ENCODE data around the gene NCOA5.
A peak's percentile ranks its signal among the peaks of the same experiment; 100 is the strongest.

Gene NCOA5

DNA sequence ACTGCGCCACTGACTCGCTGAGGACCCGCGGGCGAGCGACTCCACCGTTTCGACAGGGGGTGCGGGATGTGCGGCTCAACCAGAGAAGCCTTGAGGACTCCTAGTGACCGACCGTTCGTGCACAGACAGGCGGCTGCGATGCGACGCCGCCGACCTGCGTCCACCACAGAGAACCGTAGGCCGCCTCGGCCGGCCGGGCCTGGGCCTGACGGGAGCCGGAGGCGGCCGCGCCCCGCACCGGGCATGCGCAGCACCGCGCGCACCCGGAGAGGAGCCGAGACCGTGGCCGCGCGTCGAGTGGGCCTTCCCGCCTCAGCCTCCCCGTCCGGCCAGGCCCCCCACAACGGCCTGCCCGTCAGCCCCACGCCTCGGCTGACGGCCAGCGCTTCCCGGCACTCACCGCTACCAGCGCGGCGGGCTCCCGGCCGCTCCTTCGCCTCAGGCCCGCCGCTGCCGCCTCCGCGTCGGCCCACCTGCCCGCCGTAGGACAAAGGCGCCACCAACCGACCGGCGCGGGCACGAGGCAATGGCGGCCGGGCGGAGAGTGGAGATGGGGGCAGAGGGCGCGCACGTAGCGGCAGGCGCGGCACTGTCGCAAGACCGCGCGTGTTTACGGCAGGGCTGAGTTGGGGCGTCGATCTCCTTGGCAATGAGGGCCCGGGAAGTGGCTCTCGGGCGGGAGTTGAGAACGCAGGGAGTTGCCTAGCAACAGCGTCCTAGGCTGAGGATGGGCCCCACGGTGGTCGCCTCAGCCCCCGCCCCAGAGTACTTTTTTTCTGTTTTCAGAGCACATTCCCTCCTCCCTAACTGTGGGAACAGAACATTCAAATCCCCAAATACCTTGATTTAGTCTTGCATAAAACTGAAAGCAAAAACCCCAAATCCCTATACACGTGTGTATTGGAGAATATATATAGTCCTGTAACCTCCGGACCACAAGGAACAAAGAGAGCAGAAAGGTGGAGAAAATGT is at the start of gene NCOA5:
Gene NCOA5, minus strand, starts transcription at position 546 of the 972 bp plus-strand sequence. CDS start 10,538 bp downstream, outside the sequence.
- peak; percentile 97 to 100 (median 99) for DNase-seq

DNA sequence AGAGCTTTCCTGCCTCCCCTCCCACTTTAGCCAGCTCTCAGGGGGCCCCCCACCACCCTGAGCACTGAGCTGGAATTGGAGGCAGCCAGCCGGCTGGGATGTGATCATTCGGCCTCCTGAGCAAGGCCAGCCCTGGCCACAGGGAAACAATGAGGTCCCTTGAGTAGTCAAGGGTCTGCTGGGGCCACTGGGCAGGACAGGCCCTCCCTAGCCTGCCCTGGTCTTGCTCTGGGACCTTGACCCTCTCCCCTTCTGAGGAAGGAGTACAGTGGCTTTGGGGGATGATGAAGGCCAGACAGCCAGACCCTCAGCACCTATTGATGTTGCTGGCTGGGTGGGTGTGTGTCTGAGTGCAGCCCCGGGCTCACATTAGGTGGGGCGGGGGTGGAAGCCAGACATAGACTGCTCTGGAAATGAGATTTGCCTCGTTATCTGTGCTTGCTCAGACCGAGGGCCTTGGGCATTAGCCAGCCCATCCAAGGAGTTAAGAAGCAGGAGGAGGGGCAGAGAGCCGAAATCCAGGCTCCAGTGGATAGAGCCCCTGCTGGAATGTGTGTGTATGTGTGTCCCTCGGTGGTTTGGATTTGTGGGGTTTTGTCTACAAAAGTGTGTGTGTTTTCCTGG is 49.6 kb upstream of the NCOA5 start:
- DNase-seq = peak in 1 of 3 experiments; percentile 73

DNA sequence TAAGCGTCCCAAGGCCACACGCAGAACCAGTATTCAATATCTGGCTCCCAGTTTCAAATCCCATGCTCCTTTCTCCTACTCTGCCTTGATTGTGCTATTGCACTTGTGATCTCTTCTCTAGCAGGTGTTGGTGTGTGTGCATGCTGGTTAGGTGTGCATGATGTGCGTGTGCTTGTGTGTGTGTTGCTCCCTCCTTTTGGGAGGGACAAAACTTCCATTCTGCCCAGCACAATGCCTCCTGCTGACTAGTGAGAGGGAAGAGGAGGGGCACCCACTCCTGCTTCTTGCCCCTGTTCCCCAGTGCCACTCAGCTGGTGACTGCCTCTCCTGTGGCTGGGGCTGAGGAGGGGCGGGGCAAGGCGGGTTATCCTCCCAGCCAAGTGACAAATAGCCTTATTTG is 48.1 kb upstream of the NCOA5 start:
- peak; percentile 34 to 73 (median 55) for DNase-seq

DNA sequence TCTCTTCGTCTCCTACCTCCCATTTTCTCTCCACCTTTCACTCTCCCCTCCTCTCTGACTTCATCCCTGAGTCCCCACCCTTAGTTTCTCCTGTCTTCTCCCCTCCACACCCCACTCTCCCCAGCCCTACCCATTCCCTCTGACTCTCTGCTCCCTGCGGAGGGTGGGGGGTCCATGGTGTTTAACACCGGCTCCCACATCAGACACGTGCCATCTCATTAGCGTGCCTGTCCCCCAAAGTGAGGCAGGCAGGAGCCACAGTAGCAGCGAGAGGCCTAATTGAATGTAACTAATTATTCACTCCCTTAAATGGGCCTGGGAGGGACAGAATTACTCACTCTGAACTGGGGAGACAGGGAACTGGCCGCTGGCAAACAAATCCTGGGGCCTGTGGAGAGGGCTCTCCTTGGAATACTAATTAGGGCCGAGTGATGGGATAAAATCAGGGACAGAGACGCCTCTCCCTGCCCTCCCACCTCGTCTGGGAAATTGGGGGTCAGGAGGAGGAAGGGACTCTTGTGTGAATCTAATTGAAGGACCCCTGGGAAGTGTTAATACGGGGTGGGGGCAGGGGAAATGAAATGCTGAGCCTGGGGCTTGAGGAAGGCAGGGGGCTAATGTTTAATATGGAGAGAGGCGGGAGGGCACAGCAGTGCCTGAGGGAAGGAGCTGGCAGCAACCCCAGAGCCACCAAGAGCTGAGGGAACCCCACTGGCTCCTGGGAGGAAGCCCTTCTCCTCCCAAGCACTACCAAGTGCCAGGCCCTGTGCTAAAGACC is 46.3 kb upstream of the NCOA5 start:
- peak; percentile 7 to 96 (median 87) for DNase-seq

DNA sequence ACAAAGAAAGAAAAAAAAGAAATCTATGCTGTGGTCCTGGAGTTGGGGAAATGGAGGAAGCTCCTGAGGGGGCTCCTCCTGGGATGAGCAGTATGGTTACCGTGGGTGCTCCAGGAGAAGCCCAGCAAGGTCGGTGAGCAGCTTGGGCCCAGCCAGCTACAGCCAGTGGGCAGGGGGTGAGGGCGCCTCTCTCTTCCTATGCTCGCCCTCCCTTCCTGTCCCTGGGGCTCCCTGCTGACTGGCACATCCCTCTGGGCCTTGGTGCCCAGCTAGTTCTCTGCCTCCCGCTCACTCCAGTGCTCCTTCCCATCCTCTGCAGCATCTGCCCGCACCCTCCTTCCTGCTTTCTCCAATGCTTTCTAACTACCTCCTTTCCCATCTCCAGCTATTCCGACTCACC is 45.0 kb upstream of the NCOA5 start:
- DNase-seq = peak in 2 of 3 experiments; percentile 53 to 62

DNA sequence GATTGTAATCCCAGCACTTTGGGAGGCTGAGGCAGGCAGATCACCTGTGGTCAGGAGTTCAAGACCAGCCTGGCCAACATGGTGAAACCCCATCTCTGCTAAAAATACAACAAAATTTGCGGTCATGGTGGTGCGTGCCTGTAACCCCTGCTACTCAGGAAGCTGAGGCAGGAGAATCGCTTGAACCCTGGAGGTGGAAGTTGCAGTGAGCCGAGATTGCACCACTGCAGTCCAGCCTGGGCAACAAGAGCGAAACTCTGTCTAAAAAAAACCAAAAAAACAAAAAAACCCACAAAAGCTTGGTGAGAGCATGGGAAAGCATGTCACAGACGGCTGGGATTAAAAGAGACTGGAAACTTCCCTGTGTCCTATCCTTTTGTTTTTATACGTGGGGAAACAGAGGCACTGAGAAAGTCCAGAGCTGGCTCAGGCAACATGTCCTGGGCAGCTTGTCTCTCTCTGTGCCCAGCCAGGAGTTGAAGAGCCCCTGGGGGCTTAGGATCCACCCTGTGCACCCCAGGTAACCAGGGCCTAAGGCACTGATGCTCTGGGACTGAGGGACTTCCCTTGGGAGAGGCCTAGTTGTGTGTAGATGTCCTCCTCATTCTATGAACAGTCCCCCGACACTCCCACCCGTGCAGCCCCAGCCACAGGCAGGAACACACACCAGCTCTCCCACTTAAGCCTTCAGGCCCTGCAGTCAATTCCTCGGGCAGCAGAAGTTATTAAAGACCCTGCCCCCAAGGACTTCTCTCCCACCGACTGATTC is 44.3 kb upstream of the NCOA5 start:
- peak in 1 of 3 experiments; percentile 53 for DNase-seq

DNA sequence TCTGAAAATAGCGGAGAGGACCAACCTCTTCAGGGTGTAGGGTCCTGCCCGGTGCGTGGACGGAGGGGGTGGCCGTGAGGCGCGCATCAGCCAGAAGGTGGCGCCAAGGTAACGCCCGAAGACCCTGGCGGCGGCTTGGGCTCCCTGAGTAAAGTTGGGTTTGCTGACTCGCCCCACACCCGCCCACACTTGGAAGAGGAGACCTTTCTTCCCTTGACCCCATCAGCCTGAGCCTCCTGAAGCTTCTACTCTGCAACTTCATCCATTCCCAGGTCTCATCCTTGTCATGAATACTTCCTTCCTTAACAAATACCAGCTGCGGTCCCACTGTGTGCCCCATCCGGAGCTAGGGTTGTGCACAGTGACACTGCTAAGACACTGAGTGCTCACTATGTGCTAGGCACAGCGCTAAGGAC is 43.0 kb upstream of the NCOA5 start:
- DNase-seq = peak; percentile 72 to 86 (median 73)

DNA sequence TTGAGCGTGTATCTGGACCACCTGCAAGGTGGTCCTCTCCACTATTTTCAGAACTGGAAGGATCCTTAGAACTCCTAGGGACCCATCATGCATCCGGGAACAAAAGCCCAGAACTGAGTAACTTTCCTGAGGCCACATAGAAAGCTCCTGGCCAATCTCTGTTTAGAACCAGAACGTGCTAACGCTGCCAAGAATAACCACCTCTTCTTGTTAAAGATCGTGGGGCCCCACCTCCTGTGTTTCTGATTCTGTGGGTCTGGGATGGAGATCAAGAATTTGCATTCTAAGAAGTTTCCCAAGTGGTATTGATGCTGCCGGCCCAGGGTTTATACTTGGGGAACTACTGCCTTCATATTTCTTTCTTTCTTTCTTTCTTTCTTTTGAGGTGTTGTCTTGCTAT is 41.6 kb upstream of the NCOA5 start:
- DNase-seq = no peak

DNA sequence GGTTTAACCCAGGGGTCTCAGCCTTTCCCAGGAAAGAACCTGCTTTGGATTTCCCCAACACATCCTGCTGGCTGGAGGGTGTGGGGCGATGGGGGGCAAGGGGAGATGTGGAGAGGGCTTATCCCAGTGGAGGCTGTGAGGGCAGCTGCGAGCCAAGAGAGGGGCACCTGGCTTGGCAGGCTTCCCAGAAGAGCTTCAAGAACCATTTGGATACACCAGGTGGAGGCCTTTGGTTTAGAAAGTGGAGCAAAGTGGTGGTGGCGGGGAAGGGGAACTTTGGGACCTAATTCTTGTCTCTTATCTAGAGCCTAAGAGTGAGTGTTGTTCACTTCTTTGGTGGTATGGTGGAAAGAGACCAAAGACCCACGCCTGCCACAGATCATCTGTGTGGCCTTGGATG is 40.8 kb upstream of the NCOA5 start:
- DNase-seq = peak; percentile 79 to 88 (median 81)

DNA sequence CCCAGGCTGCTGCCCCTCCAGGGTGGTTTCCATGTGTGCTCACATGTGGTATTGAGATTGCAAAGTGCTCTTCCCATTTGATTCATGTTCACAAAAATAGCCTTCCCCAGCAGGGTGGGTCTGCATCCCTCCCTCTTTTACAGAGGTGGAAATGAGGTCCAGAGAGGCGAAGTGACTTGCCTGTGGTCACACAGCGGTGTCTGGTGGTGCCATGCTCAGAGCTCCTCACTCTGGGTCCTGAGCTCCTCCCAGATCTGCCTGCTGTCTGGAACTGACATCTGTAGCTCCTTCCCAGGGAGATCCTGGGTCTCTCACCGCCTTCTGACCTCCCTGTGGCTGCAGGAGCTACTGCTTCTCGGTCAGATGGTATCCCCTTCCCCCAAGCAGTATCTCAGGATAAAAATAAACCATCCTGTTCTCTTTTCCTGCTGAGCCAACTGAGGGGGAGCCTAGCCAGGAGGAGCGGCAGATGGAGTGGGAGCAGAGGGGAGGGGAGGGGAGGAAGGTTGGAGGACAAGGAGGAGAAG is 40.3 kb upstream of the NCOA5 start:
- DNase-seq = peak in 2 of 3 experiments; percentile 66 to 88

DNA sequence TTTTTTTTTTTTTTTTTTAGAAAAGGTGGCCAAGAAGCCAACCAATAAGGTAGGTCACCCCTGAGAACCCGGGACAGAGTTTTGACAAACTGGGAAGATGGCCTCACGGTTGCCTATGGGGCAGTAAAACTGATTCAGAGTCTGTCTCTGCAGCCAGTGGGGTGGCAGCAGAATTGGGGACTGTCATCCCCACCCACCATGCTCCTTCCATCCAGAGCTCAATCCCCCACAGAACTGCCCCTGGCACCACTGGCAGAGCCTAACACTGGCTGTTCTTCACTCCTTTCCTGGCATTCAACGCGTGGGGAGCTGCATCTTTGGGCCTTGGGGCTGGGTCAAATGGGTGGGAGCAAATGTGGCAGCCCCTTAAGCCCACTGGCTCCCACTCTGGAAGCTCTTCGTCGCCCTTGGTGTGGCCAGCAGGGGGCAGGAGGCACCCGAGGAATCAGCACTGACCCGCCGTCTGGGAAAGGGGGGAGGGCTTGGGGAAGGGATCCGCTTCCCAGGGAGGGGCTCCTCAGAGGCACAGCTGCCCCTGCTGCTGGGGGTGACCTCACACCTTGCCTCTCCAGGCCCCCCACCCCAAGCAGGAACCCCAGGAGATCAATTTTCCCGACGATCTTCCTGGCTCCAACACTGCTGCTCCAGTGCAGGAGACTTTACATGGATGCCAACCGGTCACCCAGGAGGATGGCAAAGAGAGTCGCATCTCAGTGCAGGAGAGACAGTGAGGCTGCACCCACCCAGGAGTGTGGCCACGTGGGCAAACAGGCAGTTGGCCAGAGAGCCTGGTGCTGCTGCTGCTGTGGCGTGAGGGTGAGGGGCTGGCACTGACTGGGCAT is 38.8 kb upstream of the NCOA5 start:
- DNase-seq = peak; percentile 57 to 75 (median 70)

DNA sequence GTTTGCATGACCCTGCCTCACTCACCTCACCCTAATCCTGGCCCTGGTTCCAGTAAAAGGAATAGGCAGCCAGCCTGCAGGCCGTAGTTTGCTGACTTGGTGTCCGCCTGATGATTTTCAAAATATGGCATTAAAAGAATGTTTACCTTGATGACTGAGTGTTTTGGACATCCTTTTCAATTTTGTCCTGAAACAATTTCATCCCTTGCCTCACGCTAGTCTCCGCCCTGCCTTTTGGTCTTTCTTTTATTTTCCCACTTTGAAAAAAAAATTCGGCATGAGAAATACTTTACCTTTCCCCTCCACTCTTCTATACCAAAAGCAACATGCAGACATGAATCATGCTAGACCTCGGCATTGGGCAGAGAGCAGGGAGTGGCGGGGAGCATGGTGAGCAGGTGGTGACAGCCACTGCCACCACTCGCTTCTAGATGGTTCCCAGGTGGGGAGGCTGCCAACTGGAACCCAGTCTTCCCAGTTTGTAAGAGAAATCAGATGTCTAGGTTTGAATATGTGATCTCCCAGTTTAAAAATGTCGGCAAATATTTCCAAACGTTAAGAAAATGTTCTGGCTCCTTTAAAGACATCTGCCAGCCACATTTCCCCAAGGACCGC is 37.7 kb upstream of the NCOA5 start:
- no peak for DNase-seq

DNA sequence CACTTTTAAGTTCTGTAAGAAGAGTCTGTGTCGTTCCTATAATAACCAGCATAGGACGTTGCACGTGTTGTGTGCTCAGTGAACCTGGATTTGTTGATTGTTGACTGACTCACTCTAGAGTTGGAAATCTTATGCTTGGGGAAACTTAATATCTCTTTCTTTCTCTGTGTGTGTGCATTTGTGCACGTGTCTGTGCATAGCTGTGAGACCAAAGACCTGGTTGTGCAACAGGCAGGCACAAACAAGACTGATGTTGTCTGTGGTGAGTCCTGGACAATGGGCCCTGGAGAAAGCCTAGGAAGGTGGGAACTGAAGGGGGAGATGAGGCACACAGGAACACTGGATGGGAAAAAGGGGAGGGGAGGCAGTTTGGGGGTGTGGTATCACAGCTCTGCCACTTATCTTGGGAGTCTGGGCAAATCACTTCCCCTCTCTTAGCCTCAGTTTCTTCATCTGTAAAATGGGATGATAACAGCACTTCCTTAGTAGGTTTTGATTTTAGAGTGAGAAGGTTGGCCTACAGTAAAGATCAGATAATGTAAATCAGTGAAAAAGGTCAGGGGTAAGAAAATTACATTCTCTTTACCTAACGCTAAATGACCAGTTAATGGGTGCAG is 36.8 kb upstream of the NCOA5 start:
- no peak for DNase-seq

DNA sequence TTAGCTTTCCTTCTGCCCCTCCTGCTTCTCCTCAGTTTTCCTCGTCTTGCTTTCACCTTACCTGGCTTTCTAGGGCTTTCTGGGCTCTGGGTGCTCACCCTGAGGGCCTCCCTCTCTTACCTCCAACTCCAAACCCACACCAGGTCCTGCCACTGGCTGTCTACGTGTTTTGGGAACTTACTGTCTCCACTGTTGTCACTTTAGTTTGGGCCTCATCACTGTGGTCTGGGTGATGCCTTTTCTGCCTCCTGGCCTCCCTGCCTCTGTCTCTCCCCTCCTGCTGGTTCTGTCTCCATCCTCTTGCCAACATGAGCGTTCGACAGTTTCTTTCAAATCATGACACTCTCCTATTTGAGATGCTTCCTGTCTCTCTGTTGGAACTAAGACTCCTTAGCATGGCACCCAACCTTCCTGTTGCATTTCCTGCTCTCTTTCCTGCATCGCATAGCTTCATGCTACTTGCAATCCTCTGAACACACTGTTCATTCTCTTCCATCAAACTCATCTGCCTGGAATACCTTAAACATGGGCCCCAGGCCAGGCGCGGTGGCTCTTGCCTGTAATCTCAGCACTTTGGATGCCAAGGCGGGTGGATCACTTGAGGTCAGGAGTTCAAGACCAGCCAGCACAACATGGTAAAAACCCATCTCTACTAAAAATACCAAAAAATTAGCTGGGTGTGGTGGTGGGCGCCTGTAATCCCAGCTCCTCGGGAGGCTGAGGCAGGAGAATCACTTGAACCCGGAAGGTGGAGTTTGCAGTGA is 33.9 kb upstream of the NCOA5 start:
- no peak for DNase-seq

DNA sequence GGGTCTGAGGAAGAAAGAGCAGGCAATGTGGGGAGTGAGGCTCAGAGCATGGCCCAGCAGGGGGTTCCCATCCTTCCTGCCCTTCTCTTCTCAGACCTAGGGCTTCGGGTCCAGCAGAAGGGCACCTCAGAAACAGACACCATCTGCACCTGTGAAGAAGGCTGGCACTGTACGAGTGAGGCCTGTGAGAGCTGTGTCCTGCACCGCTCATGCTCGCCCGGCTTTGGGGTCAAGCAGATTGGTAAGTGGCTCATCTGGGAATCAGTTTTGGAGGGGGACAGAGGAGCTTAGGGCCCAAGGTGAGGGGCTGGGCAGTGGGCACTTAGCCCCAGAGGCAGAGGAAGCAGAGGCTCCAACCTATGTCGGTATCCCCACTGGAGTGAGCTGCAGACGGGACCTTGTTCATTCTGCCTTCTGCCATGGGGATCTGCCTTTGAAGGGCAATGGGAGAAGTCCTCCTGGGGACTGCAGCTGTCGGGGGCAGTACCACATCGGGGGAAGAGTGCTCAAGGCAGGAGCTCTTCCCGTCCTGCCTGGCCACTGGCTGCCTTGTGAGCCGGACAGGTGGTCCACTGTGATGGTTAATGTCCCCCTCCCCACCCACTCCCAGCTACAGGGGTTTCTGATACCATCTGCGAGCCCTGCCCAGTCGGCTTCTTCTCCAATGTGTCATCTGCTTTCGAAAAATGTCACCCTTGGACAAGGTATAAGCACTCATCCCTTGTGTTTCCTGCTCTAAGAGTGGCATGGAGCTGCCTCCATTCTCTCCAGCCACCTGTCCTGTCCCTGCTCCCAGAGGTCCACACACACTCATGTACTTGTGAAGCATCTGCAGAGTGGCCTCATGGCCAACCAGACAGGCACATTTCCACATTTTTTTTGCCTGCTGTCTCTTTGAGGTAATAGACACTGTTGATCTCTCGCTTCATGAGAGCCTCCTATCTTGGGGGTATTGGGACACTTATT is 33.0 kb upstream of the NCOA5 start:
- no peak for DNase-seq

DNA sequence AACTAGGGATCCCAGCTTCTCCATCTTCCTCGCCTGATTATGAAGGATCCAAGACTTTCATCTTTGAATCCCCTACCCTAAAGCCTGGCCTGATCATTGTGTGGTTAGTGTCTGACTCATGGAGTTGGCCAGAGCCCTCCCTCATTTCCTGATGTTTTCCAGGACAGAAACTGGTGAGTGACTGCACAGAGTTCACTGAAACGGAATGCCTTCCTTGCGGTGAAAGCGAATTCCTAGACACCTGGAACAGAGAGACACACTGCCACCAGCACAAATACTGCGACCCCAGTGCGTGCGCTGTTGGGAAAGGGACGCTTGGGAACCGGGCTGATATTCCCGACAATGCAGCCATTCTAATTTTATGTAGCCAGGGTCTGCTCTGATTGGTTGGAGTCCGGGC is 32.3 kb upstream of the NCOA5 start:
- DNase-seq = no peak

DNA sequence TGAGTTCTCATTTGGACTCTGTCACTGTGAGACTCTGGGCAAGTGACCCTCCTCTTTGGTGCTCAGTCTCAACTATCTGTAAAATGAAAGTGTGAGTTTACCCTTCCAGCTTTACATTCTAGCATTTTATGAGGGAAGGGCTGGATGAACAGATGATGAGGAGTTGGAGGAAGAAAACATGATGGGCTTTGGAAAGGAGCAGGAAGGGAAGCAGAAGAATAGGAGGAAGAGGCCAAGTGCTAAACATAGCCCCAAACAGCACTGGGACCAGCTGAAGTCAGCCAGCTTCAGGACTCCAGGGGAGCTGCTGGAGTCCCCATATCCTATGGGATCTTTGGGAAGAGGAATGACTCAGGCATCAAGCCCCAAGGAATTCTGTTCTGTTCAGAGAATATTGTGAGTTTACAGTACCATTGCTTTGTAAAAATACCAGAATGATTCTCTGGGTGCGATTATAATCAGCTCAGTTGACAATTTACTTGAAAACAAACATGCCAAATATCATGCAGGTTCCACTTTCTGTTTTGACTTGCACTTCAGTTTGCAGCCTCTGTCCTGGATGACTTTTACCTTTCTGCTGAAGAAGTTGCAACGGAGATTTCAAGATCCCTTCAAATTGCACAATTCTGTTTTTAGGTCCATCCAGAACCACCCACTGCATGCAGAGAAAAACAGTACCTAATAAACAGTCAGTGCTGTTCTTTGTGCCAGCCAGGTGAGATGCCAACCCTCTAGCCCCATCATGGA is 31.6 kb upstream of the NCOA5 start:
- DNase-seq = no peak

Measured in NCI-H1417 (cell line).